Stomach (tissue), 9 donors: Measurements from ENCODE around the gene MTHFSD. TPM values are rescaled to one million over a fixed set of nuclear protein-coding genes. Genes with fewer than 3 reads are reported as not detected.

Experiments used
- DNase-seq, 2 donors: peaks; one replicate each; pipeline versions ENCODE4 v3.0.0 to v3.0.0-alpha.2; 2013 to 2019
- H3K27ac ChIP-seq, 5 donors: fragments of 200-600 bp in 4 of 5; sonication (generic) in 4 of 5; one replicate each; pipeline ENCODE4 v1.5.1; 2013 to 2019; ENCODE audit warnings: mild to moderate bottlenecking in 1 of 5, moderate library complexity in 1 of 5
- H3K27me3 ChIP-seq, 3 donors: fragments of 200-600 bp; sonication (generic); one replicate each; pipeline ENCODE4 v1.5.1; 2017 to 2019; ENCODE audit warnings: mixed run types in 1 of 3
- H3K36me3 ChIP-seq, 4 donors: fragments of 200-600 bp; sonication (generic); 1 replicate in 3 of 4; 2 replicates in 1 of 4; pipeline ENCODE4 v1.5.1; 2016 to 2019
- H3K4me1 ChIP-seq, 4 donors: fragments of 200-600 bp; sonication (generic); one replicate each; pipeline ENCODE4 v1.5.1; 2016 to 2019
- H3K4me3 ChIP-seq, 4 donors: fragments of 200-600 bp; sonication (generic) in 3 of 4; one replicate each; pipeline ENCODE4 v1.5.1; 2016 to 2019; ENCODE audit warnings: mild to moderate bottlenecking in 1 of 4
- H3K9me3 ChIP-seq, 4 donors: fragments of 200-600 bp; sonication (generic); one replicate each; pipeline ENCODE4 v1.5.1; 2016 to 2019
- CTCF ChIP-seq, 7 experiments: fragments of 450-650 bp in 4 of 7; fragments of 200-600 bp in 3 of 7; sonication (generic) in 3 of 7; IDR thresholded peaks; one replicate each; pipeline ENCODE4 v1.5.1; 2016 to 2019; ENCODE audit warnings: antibody characterized with exemption in 7 of 7, control low read depth in 2 of 7, mild to moderate bottlenecking in 1 of 7
- EP300 ChIP-seq: sonication (generic); formaldehyde crosslinking; IDR thresholded peaks from one replicate; pipeline ENCODE4 v1.6.1; 2017; ENCODE audit warnings: antibody characterized with exemption
- POLR2A ChIP-seq, 4 donors: fragments of 450-650 bp; IDR thresholded peaks; one replicate each; pipeline ENCODE4 v1.6.1; 2016; ENCODE audit warnings: antibody characterized with exemption in 4 of 4, control low read depth in 2 of 4, mild to moderate bottlenecking in 1 of 4, moderate library complexity in 1 of 4
- POLR2AphosphoS5 ChIP-seq, 3 donors: sonication (generic); formaldehyde crosslinking; IDR thresholded peaks; one replicate each; pipeline ENCODE4 v1.6.1; 2016; ENCODE audit warnings: antibody characterized with exemption in 3 of 3
- WGBS, 5 donors: extraction: QIAGEN DNeasy Blood & Tissue Kit in 3 of 5; methylation state at CpG; one replicate each; pipeline versions ENCODE4 v1.1.5 to v1.1.7; 2013 to 2018; 5-methylcytosine and 5-hydroxymethylcytosine counted together
- intact Hi-C: fragments of 100-400 bp; cut with DNase I; formaldehyde crosslinking; loops from one replicate; pipeline ENCODE4 v1.15.1; 2023; ENCODE audit warnings: low total_unique reads
- polyA plus RNA-seq, 3 donors: library from polyadenylated mRNA; stranded (reverse); fragments of 200-250 nt; gene quantifications; one replicate each; pipeline ENCODE4 v1.2.3, GENCODE V29; 2013
- total RNA-seq, 5 donors: library from RNA; depleted of rRNA; stranded (reverse); fragments of >200 nt; gene quantifications; one replicate each; pipeline versions ENCODE4 v1.1.0 to v1.2.3, GENCODE V29; 2014 to 2016
- donor health status: healthy with polysubstance abuse.
- donor health status: Bipolar disorder and iron deficiency.
- donor health status: healthy.

MTHFSD gene
- total and polyA plus RNA-seq, 8 donors = 3.5 to 23.1 (median 7.7) TPM

- intact Hi-C loops = loop anchor here (10.0 kb wide), 1 partner anchor 163 kb away; no protein-coding TSS in a partner anchor
- no peak for TF ChIP-seq CTCF (IDR thresholded peaks at IDR 0.05)
- TF ChIP-seq POLR2AphosphoS5 (IDR thresholded peaks at IDR 0.05) = peak in 1 of 3 donors; percentile 26
- no peak for TF ChIP-seq POLR2A (IDR thresholded peaks at IDR 0.05)
- peaks cover 0 to 100% (median 96%) of the 10 kb centered on the region in 3 donors for H3K27me3 ChIP-seq
Measured at GRCh38 chr16:86507173-86508027, 47.6 kb downstream of the MTHFSD start.

DNA sequence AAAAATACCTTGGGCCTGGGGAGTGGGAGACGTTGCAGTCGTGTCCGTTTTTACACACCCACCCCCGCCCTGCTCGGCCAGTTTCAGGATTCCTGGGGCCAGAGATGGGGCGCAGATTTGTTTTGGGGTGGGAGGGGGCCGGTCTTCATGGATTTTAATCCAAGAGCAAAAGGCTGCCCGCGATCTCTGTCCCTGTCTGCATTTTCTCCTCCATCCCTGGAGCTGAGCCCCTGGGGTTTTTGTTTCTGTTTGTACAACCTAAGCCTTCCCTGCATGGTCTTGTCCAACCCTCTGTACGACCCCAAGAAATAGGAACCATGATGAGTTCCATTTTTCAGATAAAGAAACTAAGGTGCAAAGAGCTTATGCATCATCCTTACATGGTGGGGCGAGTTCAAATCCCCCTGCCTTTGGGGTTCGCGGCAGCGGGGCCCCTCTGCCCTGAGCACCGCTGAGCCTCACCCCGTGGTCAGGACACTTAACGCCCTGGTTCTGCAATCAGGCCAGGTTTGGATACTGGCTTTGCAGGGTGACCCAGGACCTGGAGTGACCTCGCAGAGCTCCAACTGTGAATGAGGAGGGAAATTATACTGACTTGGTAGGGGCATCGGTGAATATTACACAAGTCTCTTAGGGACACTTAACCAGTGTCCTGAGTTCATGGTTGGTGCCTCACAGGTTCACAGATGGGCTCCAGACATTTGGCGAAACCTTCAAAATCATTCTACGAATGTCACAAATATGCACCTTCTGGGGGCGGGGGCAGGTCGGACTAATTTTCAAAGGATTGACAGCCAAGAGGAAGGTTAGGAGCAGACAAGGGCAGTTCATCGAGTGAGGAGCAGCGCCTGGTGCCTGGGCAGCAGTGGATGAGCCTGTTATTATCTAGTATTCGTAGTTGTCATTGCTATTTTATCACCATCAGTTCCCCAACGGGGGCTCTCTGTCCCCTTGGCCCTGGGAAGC, 48.9 kb downstream of the MTHFSD start:
- intact Hi-C loops = loop anchor here (10.0 kb wide), 1 partner anchor 161 kb away; no protein-coding TSS in a partner anchor
- H3K36me3 ChIP-seq = peaks cover 0 to 5% (median 0%) of the 10 kb centered on the region in 4 donors
- no peak for TF ChIP-seq CTCF (IDR thresholded peaks at IDR 0.05)
- TF ChIP-seq EP300 = no peak
- TF ChIP-seq POLR2AphosphoS5 (IDR thresholded peaks at IDR 0.05) = no peak
- TF ChIP-seq POLR2A (IDR thresholded peaks at IDR 0.05) = no peak
- peak overlapping the region; percentile 34 to 99 (median 91) for H3K27ac ChIP-seq
- H3K4me3 ChIP-seq = peak overlapping the region; percentile 53 to 73 (median 66)
- WGBS, 5 donors = 9 to 14% (median 11%) methylated on average over 25 to 27 of the region's 27 CpGs
- DNase-seq = peak in 1 of 2 donors; percentile 11
- H3K27me3 ChIP-seq = peaks cover 0 to 100% (median 94%) of the 10 kb centered on the region in 3 donors
- no peaks in the 10 kb centered on the region for H3K9me3 ChIP-seq
- peaks cover 24 to 65% (median 43%) of the 10 kb centered on the region in 4 donors for H3K4me1 ChIP-seq

More at GRCh38 chr16:86507173-86508027, 47.6 kb downstream of the MTHFSD start:
- Histone ChIP-seq H3K36me3 (peaks cover 0 to 12% (median 0%) of the 10 kb centered on the region in 4 donors), H3K4me3 (peak overlapping the region; percentile 53 to 73 (median 66)), H3K9me3 (no peaks in the 10 kb centered on the region), H3K27ac (peak overlapping the region; percentile 86 to 99 (median 91)), H3K4me1 (peaks cover 24 to 64% (median 45%) of the 10 kb centered on the region in 4 donors)
- 12 to 16% (median 14%) methylated on average over 30 to 37 of the region's 37 CpGs for WGBS, 5 donors
- DNase-seq = peak in 1 of 2 donors; percentile 38

DNA sequence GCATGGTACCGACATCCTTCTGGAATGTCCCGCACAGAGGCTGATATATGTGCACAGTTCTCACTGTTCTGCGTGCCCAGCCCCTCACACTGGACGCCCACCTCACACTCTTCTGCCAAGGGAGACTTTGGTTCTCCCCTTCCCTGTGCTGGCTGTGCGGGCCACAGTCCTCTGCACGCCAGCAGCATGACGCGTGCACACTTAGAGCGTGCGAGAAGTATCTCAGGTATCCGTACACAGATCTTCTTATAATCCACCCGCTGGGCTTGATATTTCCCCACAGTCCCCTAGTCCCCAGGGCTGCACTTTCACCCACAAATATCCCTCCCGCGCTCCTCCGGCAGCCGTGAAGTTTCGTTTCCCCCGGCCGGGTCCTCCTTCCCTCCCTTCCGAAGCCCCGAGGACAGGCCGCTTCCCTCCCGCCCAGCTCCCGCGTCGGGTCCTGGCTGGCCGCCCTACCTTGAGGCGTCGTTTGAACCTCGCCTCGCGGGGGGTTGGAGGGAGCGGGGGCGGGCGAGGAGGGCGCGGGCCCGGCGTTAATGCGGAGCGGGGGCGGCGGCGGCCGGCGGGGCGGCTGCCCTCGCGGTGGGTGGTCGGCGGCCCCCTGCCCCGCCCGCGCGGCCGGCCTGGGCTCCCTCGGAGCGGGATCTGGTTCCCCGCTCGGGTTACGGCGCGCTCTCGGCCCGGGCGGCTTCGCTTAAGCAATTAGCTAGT, 49.7 kb downstream of the MTHFSD start:
- intact Hi-C loops = loop anchor here (10.0 kb wide), 1 partner anchor 161 kb away; no protein-coding TSS in a partner anchor
- peak in 1 of 2 donors; percentile 61 for DNase-seq
- Histone ChIP-seq H3K4me3 (peak overlapping the region; percentile 53 to 73 (median 66)), H3K36me3 (no peaks in the 10 kb centered on the region), H3K27me3 (peaks cover 0 to 100% (median 94%) of the 10 kb centered on the region in 3 donors), H3K9me3 (no peaks in the 10 kb centered on the region), H3K27ac (peak overlapping the region; percentile 34 to 99 (median 91)), H3K4me1 (peaks cover 21 to 64% (median 38%) of the 10 kb centered on the region in 4 donors)
- TF ChIP-seq POLR2AphosphoS5 (IDR thresholded peaks at IDR 0.05) = no peak
- TF ChIP-seq EP300 = no peak
- TF ChIP-seq CTCF (IDR thresholded peaks at IDR 0.05) = no peak
- TF ChIP-seq POLR2A (IDR thresholded peaks at IDR 0.05) = no peak
- WGBS, 5 donors = 2 to 5% (median 3%) methylated on average over 24 to 67 of the region's 67 CpGs
